Mucosa of descending colon (tissue), 3 donors: ENCODE measurements around the gene PPFIA4. TPM values are rescaled to one million over a fixed set of nuclear protein-coding genes. Genes with fewer than 3 reads are reported as not detected.
"Not testable (repeated sequence)": the region's sequence is repeated elsewhere in the genome, so short reads cannot be mapped to it uniquely, and the experiment has no call there.

Experiments used
- ATAC-seq: fragments of 200-7000 bp; cut with Tn5 transposase; one replicate; pipeline ENCODE4 v1.9.1; 2020; ENCODE audit warnings: mild to moderate bottlenecking, moderate library complexity
- DNase-seq, 3 donors: peaks; one replicate each; pipeline ENCODE4 v3.0.0-alpha.2; 2020
- H3K36me3 ChIP-seq: fragments of 200-600 bp; one replicate; pipeline ENCODE4 v1.8.0; 2021; ENCODE audit warnings: low read depth, mild to moderate bottlenecking
- H3K4me1 ChIP-seq: fragments of 200-600 bp; one replicate; pipeline ENCODE4 v1.8.0; 2021; ENCODE audit warnings: low read depth, mild to moderate bottlenecking
- H3K4me3 ChIP-seq: fragments of 200-600 bp; one replicate; pipeline ENCODE4 v1.8.0; 2021; ENCODE audit warnings: mild to moderate bottlenecking
- H3K9me3 ChIP-seq: fragments of 200-600 bp; one replicate; pipeline ENCODE4 v1.8.0; 2021; ENCODE audit warnings: mild to moderate bottlenecking
- intact Hi-C, 2 donors: fragments of 100-400 bp; cut with DNase I in 1 of 2; cut with micrococcal nuclease in 1 of 2; formaldehyde crosslinking; loops; one replicate each; pipeline versions ENCODE4 v1.11.0 to v1.11.1; 2022; cut with DNase I, micrococcal nuclease
- long read RNA-seq, 2 donors: library from polyadenylated mRNA; unstranded; transcript quantifications; one replicate each; pipeline ENCODE4 v2.0.0, GENCODE V29; 2019 to 2021
- total RNA-seq, 3 donors: library from RNA; stranded (reverse); fragmentation: NEBNext Ultra II Directional in 2 of 3; extraction: Animal tissue kit (Norgen Biotek cat#: 25700) in 2 of 3; gene quantifications; one replicate each; pipeline versions ENCODE4 v1.2.1 to v1.2.4, GENCODE V29; 2021 to 2023
- TF ChIP-seq, protein P1 (sequence below): fragments of 200-600 bp; IDR thresholded peaks from one replicate; pipeline ENCODE4 v1.8.0; 2022; ENCODE audit warnings: antibody characterized with exemption, mild to moderate bottlenecking
- donor health status: DM: no; HTN: no; CAD: no; lungs with moderate emphysema.
- donor health status: DM: no; HTN: no; CAD: no.
- donor health status: DM: no; HTN: yes; CAD: no.

PPFIA4 gene
- total RNA-seq, result 1 to 10 TPM in 1 of 3 donors, under 1 TPM in 2; 0.43 to 4.0 (median 0.60) TPM
- long read RNA-seq, donor 1, partial matches to known transcripts, result 0 of 1 reads
- long read RNA-seq, donor 1, other reads (novel, unspliced or antisense), result 1 of 1 reads
- long read RNA-seq, donor 2, result 0 reads

DNA sequence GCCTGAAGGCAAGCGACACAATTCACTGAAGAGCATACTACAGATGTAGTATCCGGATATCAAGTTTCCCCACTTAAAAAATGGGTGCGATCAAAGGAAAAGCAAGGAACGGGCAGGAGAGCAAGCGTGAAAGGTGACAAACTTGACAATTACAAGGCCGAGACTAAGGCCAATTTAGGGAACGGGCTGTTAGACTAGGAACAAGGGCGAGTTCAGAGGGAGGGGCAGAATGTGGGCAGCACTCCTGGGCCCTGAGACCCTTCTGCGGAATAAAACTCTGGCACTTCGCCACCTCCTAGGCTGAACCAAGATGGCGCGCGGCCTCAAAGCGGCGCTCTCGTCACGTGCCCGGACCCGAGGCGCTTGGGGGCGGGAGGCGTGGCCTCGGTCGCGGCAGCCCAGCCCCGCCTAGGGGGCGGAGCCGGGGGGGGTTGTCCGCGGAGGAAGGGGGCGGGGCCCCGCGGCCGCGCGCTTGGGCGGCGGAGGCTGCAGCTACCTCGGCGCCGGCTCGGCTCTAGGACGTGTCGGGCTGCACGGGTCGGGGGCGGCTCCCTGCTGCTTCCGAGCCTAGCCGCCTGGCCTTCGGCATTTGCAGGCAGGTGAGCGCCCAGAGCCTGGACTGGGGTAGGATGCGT lies at the start of gene PPFIA4:
PPFIA4 (plus strand) TSS at position 461 of the 635 bp plus-strand sequence. CDS start 12,518 bp downstream, outside the sequence.
- intact Hi-C loops, result no loop called here
- TF ChIP-seq, protein P1, sequence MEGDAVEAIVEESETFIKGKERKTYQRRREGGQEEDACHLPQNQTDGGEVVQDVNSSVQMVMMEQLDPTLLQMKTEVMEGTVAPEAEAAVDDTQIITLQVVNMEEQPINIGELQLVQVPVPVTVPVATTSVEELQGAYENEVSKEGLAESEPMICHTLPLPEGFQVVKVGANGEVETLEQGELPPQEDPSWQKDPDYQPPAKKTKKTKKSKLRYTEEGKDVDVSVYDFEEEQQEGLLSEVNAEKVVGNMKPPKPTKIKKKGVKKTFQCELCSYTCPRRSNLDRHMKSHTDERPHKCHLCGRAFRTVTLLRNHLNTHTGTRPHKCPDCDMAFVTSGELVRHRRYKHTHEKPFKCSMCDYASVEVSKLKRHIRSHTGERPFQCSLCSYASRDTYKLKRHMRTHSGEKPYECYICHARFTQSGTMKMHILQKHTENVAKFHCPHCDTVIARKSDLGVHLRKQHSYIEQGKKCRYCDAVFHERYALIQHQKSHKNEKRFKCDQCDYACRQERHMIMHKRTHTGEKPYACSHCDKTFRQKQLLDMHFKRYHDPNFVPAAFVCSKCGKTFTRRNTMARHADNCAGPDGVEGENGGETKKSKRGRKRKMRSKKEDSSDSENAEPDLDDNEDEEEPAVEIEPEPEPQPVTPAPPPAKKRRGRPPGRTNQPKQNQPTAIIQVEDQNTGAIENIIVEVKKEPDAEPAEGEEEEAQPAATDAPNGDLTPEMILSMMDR, result no peak
- ATAC-seq, result peak; percentile 99

DNA sequence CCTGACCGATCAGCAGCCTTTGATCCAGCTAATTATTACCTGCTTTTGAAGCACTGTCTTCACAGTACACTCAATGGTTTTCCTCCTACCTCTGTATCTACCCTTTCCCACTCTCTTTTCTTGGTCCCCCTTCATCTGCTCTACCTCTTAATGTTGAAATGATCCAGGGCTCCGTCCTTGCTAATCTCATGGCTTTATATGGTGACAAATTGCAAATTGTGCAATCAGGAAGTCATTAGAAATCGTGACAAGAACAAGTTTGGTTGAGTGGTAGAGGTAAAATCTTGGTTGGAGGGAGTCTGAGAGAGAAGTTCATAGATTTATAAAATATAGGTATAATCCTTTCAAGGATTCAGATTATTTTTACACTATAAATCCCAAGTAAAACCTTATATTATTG lies 49.7 kb upstream of the PPFIA4 start:
- Histone ChIP-seq H3K4me3 (no peak overlapping the region), H3K4me1 (no peaks in the 10 kb centered on the region), H3K9me3 (no peaks in the 10 kb centered on the region), H3K36me3 (no peaks in the 10 kb centered on the region)
- ATAC-seq (no peak), DNase-seq (no peak)
- intact Hi-C loops, result no loop called here
- TF ChIP-seq, protein P1, result no peak

More for the DNA sequence above, at the start of gene PPFIA4:
- Histone ChIP-seq H3K4me3 (no peak within 1 kb of the TSS), H3K9me3 (no peaks in the 10 kb centered on the region), H3K4me1 (peaks cover 7% of the 10 kb centered on the region), H3K36me3 (peaks cover 11% of the 10 kb centered on the region)
- peak; percentile 87 to 93 (median 88) for DNase-seq

DNA sequence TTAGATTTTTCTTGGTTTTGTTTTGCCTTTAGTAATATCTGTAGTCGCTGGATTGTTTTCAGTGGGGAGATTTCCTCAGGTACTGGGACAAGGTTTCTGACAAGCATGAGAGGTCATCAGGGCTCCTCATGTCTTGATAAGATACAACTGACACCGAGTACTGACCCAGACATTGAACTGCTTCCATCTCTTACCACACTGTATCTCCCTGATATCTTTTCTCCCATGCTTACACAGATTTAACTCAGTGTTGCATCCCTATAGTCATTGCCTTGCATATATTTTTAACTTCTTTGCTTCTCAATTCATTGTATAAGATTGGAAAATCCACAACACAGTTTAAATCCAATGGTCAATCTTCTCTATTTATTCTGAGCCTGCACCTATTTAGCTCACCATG lies 46.8 kb upstream of the PPFIA4 start:
- ATAC-seq (no peak), DNase-seq (no peak)
- TF ChIP-seq, protein P1, result no peak
- Histone ChIP-seq H3K9me3 (no peaks in the 10 kb centered on the region), H3K36me3 (no peaks in the 10 kb centered on the region), H3K4me3 (no peak overlapping the region), H3K4me1 (no peaks in the 10 kb centered on the region)
- intact Hi-C loops, result no loop called here

DNA sequence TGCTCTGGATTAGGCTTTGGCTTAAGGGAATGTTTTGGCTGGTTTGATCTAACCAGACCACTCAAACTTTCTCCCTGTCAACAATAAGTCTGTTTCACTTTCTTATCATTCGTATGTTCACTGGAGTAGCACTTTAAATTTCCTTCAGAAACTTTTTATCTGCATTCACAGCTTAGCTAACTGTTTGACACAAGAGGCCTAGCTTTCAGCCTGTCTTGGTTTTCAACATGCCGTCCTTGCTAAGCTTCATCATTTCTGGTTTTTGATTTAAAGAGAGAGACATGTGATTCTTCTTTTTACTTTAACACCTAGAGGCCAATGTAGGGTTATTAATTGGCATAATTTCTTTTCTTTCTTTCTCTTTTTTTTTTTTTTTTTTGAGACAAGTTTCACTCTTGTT lies 44.4 kb upstream of the PPFIA4 start:
- intact Hi-C loops, result no loop called here
- ATAC-seq, result no peak
- TF ChIP-seq, protein P1, result no peak
- no peaks in the 10 kb centered on the region for H3K36me3 ChIP-seq
- no peak for DNase-seq
- H3K4me3 ChIP-seq, result no peak overlapping the region
- H3K9me3 ChIP-seq, result no peaks in the 10 kb centered on the region
- no peaks in the 10 kb centered on the region for H3K4me1 ChIP-seq

DNA sequence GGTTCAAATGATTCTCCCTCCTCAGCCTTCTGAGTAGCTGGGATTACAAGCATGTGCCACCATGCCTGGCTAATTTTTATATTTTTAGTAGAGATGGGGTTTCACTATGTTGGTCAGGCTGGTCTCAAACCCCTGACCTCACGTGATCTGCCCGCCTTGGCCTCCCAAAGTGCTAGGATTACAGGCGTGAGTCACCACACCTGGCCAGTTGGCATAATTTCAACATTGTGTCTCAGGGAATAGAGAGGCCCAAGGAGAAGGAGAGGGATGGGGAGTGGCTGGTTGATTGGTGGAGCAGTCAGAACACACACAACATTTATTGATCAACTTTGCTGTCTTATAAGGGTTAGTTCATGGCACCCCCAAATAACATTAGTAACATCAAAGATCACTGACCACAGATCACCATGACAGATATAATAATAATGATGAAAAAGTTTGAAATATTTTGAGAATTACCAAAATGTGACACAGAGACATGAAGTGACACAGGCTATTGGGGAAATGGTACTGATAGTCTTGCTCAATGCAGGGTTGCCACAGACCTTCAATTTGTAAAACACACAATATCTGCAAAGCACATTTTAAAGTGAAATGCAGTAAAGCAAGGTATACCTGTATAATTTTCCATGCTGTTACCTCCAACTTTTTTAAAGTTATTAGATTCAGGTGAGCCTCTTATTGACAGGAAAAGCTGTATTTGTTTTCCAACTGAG lies 43.4 kb upstream of the PPFIA4 start:
- intact Hi-C loops, result no loop called here
- Histone ChIP-seq H3K36me3 (no peaks in the 10 kb centered on the region), H3K4me1 (no peaks in the 10 kb centered on the region), H3K4me3 (no peak overlapping the region), H3K9me3 (no peaks in the 10 kb centered on the region)
- TF ChIP-seq, protein P1, result no peak
- DNase-seq (no peak), ATAC-seq (no peak)

DNA sequence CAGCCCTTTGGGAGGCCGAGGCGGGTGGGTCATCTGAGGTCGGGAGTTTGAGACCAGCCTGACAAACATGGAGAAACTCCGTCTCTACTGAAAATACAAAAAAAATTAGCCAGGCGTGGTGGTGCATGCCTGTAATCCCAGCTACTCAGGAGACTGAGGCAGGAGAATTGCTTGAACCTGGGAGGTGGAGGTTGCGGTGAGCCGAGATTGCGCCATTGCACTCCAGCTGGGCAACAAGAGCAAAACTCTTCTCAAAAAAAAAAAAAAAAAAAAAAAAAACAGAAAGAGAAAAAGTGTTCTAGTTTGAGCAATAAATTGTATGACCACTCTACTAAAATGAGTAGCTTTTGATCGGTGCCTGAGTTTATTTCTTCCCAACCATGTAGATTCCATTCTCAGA lies 40.2 kb upstream of the PPFIA4 start:
- H3K9me3 ChIP-seq, intact Hi-C loops, H3K36me3 ChIP-seq, H3K4me3 ChIP-seq, ATAC-seq, DNase-seq, H3K4me1 ChIP-seq: not testable (repeated sequence)
